Osteocyte (in vitro differentiated cells): ENCODE data around the gene JAKMIP1. TPM values are rescaled to one million over a fixed set of nuclear protein-coding genes. Genes with fewer than 3 reads are reported as not detected.

Experiments used
- DNase-seq: peaks from one replicate; pipeline ENCODE4 v3.0.0; 2021; ENCODE audit warnings: mixed read lengths; ENCODE audit not compliant: unreplicated experiment; ENCODE audit errors: extremely low spot score
- H3K27ac Mint-ChIP-seq: one replicate; pipeline ENCODE4 v1.8.0; 2021; ENCODE audit warnings: mild to moderate bottlenecking, mixed read lengths; ENCODE audit not compliant: unreplicated experiment
- H3K27me3 Mint-ChIP-seq: one replicate; pipeline ENCODE4 v1.8.0; 2021; ENCODE audit warnings: mixed read lengths; ENCODE audit not compliant: unreplicated experiment
- H3K36me3 Mint-ChIP-seq: one replicate; pipeline ENCODE4 v1.8.0; 2021; ENCODE audit warnings: mixed read lengths; ENCODE audit not compliant: unreplicated experiment
- H3K4me1 Mint-ChIP-seq: one replicate; pipeline ENCODE4 v1.8.0; 2021; ENCODE audit warnings: mixed read lengths; ENCODE audit not compliant: unreplicated experiment
- H3K4me3 Mint-ChIP-seq: one replicate; pipeline ENCODE4 v1.8.0; 2021; ENCODE audit warnings: mild to moderate bottlenecking, moderate library complexity, mixed read lengths; ENCODE audit not compliant: unreplicated experiment
- H3K9me3 Mint-ChIP-seq: one replicate; pipeline ENCODE4 v1.8.0; 2021; ENCODE audit warnings: mixed read lengths; ENCODE audit not compliant: unreplicated experiment
- total RNA-seq: library from RNA; stranded (reverse); gene quantifications from 2 replicates; pipeline ENCODE4 v1.2.1, GENCODE V29; 2021
- TF ChIP-seq, protein P1 (sequence below): fragments of 200-600 bp; sonication (generic); IDR thresholded peaks from 2 replicates; pipeline ENCODE4 v1.5.0; 2021; ENCODE audit warnings: antibody characterized with exemption, mild to moderate bottlenecking, moderate library complexity

Gene JAKMIP1
- total RNA-seq, 1 donor from 2014 or later: not detected

DNA sequence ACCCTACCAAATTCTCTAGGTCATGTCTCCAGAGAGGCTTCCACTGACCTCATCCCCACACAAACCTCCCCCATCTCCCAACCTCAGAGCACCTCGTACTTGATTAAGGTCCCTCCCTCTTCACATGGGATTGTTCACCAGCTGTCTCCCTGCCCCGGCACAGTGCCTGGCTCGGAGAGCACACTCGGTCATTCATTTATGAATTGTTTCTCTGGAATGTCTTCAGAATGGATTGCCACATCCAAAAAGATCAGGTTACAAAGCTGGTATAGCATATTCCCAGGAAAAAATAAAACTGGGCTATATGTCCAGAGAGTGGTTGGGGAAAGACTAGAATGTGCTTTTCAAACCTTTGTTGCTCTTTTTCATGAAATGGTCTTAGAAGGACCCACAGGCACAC lies 21.6 kb downstream of the JAKMIP1 start:
- TF ChIP-seq, protein P1, sequence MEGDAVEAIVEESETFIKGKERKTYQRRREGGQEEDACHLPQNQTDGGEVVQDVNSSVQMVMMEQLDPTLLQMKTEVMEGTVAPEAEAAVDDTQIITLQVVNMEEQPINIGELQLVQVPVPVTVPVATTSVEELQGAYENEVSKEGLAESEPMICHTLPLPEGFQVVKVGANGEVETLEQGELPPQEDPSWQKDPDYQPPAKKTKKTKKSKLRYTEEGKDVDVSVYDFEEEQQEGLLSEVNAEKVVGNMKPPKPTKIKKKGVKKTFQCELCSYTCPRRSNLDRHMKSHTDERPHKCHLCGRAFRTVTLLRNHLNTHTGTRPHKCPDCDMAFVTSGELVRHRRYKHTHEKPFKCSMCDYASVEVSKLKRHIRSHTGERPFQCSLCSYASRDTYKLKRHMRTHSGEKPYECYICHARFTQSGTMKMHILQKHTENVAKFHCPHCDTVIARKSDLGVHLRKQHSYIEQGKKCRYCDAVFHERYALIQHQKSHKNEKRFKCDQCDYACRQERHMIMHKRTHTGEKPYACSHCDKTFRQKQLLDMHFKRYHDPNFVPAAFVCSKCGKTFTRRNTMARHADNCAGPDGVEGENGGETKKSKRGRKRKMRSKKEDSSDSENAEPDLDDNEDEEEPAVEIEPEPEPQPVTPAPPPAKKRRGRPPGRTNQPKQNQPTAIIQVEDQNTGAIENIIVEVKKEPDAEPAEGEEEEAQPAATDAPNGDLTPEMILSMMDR: no peak
- no peak for DNase-seq
- peaks cover 6% of the 10 kb centered on the region for H3K9me3 Mint-ChIP-seq
- H3K36me3 Mint-ChIP-seq: no peaks in the 10 kb centered on the region
- peaks cover 2% of the 10 kb centered on the region for H3K27me3 Mint-ChIP-seq
- H3K4me1 Mint-ChIP-seq: no peaks in the 10 kb centered on the region
- no peak overlapping the region for H3K4me3 Mint-ChIP-seq
- H3K27ac Mint-ChIP-seq: no peak overlapping the region

GRCh38 chr4:6177587-6178197 lies 22.7 kb downstream of the JAKMIP1 start:
- peaks cover 6% of the 10 kb centered on the region for H3K9me3 Mint-ChIP-seq

GRCh38 chr4:6175426-6175825 lies 24.9 kb downstream of the JAKMIP1 start:
- Mint-ChIP-seq H3K27ac (no peak overlapping the region), H3K9me3 (peaks cover 6% of the 10 kb centered on the region), H3K36me3 (no peaks in the 10 kb centered on the region), H3K4me1 (no peaks in the 10 kb centered on the region), H3K27me3 (no peaks in the 10 kb centered on the region), H3K4me3 (no peak overlapping the region)
- DNase-seq: no peak
- TF ChIP-seq, protein P1: no peak

More at GRCh38 chr4:6177587-6178197, 22.7 kb downstream of the JAKMIP1 start:
- DNase-seq: no peak
- no peaks in the 10 kb centered on the region for H3K4me1 Mint-ChIP-seq
- TF ChIP-seq, protein P1: no peak
- no peaks in the 10 kb centered on the region for H3K36me3 Mint-ChIP-seq
- H3K27ac Mint-ChIP-seq: no peak overlapping the region
- H3K27me3 Mint-ChIP-seq: peaks cover under 1% of the 10 kb centered on the region
- no peak overlapping the region for H3K4me3 Mint-ChIP-seq

- TF ChIP-seq, protein P1: no peak
- no peaks in the 10 kb centered on the region for H3K36me3 Mint-ChIP-seq
- H3K4me3 Mint-ChIP-seq: no peak overlapping the region
- H3K9me3 Mint-ChIP-seq: peaks cover 4% of the 10 kb centered on the region
- no peaks in the 10 kb centered on the region for H3K27me3 Mint-ChIP-seq
- DNase-seq: no peak
- H3K4me1 Mint-ChIP-seq: no peaks in the 10 kb centered on the region
- H3K27ac Mint-ChIP-seq: no peak overlapping the region
Measured at GRCh38 chr4:6172927-6173200, 27.5 kb downstream of the JAKMIP1 start.

GRCh38 chr4:6172093-6172926 lies 28.0 kb downstream of the JAKMIP1 start:
- no peaks in the 10 kb centered on the region for H3K36me3 Mint-ChIP-seq
- no peaks in the 10 kb centered on the region for H3K9me3 Mint-ChIP-seq
- no peaks in the 10 kb centered on the region for H3K4me1 Mint-ChIP-seq
- H3K27ac Mint-ChIP-seq: no peak overlapping the region
- H3K4me3 Mint-ChIP-seq: no peak overlapping the region
- no peaks in the 10 kb centered on the region for H3K27me3 Mint-ChIP-seq
- TF ChIP-seq, protein P1: no peak
- no peak for DNase-seq
